HG03103 (cell line): ENCODE data around the gene PARP11.
"Not testable (repeated sequence)": the region's sequence is repeated elsewhere in the genome, so short reads cannot be mapped to it uniquely, and the experiment has no call there.

Source experiments
- ATAC-seq: cut with Tn5 transposase; IDR thresholded peaks from one replicate; pipeline ENCODE4 v1.9.1; 2021; ENCODE audit warnings: low read depth; ENCODE audit not compliant: unreplicated experiment

The PARP11 gene

GRCh38 chr12:3884671-3885070 is 11.5 kb upstream of the PARP11 start:
- ATAC-seq, result no peak

- no peak for ATAC-seq
These were observed 9.8 kb upstream of the PARP11 start for GRCh38 chr12:3882896-3883564.

- ATAC-seq, result no peak
These were observed 9.2 kb upstream of the PARP11 start for GRCh38 chr12:3882406-3882805.

- no peak for ATAC-seq
These were observed 8.2 kb upstream of the PARP11 start for GRCh38 chr12:3881281-3881950.

GRCh38 chr12:3879846-3880245 is 6.6 kb upstream of the PARP11 start:
- no peak for ATAC-seq

GRCh38 chr12:3871356-3871755 is 1.8 kb downstream of the PARP11 start:
- ATAC-seq, result no peak

GRCh38 chr12:3869865-3870264 is 3.3 kb downstream of the PARP11 start:
- no peak for ATAC-seq

- ATAC-seq, result no peak
These were observed 3.8 kb downstream of the PARP11 start for GRCh38 chr12:3869433-3869832.

- ATAC-seq, result no peak
These were observed 9.4 kb downstream of the PARP11 start for GRCh38 chr12:3863756-3864155.

- ATAC-seq, result no peak
These were observed 30.7 kb downstream of the PARP11 start for GRCh38 chr12:3842517-3842916.

- no peak for ATAC-seq
These were observed 31.4 kb downstream of the PARP11 start for GRCh38 chr12:3841783-3842182.

GRCh38 chr12:3840833-3841232 is 32.4 kb downstream of the PARP11 start:
- not testable (repeated sequence) for ATAC-seq

- not testable (repeated sequence) for ATAC-seq
These were observed 33.5 kb downstream of the PARP11 start for GRCh38 chr12:3839745-3840144.

GRCh38 chr12:3838701-3839548 is 34.3 kb downstream of the PARP11 start:
- ATAC-seq, result not testable (repeated sequence)

- no peak for ATAC-seq
These were observed 35.1 kb downstream of the PARP11 start for GRCh38 chr12:3838076-3838475.

GRCh38 chr12:3837049-3837448 is 36.1 kb downstream of the PARP11 start:
- ATAC-seq, result no peak

GRCh38 chr12:3836641-3837040 is 36.6 kb downstream of the PARP11 start:
- ATAC-seq, result no peak

- ATAC-seq, result no peak
These were observed 37.3 kb downstream of the PARP11 start for GRCh38 chr12:3835914-3836313.

- no peak for ATAC-seq
These were observed 38.4 kb downstream of the PARP11 start for GRCh38 chr12:3834774-3835173.

GRCh38 chr12:3833670-3834310 is 39.4 kb downstream of the PARP11 start:
- no peak for ATAC-seq

GRCh38 chr12:3832738-3833137 is 40.5 kb downstream of the PARP11 start:
- ATAC-seq, result no peak
